SU-DHL-6 (cell line): ENCODE measurements around the gene ZNF674.

Experiments
- EZH2phosphoT487 ChIP-seq: fragments of 200-600 bp; sonication (generic), shearing (Covaris generic); conservative IDR thresholded peaks from 2 replicates; pipeline ENCODE4 v1.6.1; 2018; ENCODE audit warnings: mild to moderate bottlenecking, antibody characterized with exemption, low read length, moderate library complexity, mixed read lengths
- TF ChIP-seq, protein P1 (sequence below): fragments of 200-600 bp; sonication (generic); IDR thresholded peaks from one replicate; pipeline ENCODE4 v1.5.1; 2017; ENCODE audit warnings: antibody characterized with exemption, mild to moderate bottlenecking, low read length, moderate library complexity; ENCODE audit not compliant: insufficient read depth, poor library complexity, severe bottlenecking

DNA sequence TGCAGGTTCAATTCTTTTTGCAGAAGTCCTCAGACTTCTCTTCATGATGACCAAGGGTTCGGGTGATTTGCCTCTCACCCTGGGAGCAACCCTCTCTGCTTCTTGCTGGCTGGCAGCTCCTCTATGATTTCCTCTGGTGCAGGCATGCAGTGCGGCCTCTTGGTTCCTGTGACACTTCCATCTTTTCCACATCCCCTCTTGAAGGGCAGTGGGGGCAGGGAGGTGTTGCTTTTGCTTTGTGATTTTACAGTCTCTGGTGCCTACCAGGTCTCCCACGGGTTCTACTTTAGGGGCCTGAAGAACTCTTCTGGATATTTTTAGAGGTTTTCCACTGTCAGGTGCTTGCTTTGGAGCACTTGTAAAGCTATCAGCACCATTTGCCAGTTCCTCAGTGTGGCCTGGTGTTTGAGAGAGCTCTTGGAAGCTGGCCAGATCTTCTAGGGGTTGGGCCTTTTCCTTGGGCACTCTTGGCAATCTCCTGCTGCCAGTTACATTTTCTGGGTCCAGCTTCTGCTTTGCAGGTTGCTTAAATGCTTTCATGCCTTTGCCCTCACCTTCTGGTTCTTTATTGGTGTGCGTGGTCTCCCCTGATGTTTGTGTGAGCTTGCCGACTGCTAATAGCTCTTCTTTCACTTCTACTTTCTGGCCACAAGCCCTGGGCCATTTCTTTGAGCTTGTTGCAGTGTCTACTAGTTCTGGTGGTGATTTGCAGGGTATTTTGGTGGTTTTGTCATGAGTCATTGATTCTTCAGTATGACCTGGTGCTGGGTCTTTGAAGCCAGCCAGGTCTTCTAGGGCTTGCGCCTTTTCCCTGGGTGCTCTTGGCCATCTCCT lies 16.8 kb upstream of the ZNF674 start:
- TF ChIP-seq EZH2phosphoT487, result no peak
- TF ChIP-seq, protein P1, sequence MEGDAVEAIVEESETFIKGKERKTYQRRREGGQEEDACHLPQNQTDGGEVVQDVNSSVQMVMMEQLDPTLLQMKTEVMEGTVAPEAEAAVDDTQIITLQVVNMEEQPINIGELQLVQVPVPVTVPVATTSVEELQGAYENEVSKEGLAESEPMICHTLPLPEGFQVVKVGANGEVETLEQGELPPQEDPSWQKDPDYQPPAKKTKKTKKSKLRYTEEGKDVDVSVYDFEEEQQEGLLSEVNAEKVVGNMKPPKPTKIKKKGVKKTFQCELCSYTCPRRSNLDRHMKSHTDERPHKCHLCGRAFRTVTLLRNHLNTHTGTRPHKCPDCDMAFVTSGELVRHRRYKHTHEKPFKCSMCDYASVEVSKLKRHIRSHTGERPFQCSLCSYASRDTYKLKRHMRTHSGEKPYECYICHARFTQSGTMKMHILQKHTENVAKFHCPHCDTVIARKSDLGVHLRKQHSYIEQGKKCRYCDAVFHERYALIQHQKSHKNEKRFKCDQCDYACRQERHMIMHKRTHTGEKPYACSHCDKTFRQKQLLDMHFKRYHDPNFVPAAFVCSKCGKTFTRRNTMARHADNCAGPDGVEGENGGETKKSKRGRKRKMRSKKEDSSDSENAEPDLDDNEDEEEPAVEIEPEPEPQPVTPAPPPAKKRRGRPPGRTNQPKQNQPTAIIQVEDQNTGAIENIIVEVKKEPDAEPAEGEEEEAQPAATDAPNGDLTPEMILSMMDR, result no peak
